Measurements from ENCODE around the gene PPP1R3F.

The PPP1R3F gene

DNA sequence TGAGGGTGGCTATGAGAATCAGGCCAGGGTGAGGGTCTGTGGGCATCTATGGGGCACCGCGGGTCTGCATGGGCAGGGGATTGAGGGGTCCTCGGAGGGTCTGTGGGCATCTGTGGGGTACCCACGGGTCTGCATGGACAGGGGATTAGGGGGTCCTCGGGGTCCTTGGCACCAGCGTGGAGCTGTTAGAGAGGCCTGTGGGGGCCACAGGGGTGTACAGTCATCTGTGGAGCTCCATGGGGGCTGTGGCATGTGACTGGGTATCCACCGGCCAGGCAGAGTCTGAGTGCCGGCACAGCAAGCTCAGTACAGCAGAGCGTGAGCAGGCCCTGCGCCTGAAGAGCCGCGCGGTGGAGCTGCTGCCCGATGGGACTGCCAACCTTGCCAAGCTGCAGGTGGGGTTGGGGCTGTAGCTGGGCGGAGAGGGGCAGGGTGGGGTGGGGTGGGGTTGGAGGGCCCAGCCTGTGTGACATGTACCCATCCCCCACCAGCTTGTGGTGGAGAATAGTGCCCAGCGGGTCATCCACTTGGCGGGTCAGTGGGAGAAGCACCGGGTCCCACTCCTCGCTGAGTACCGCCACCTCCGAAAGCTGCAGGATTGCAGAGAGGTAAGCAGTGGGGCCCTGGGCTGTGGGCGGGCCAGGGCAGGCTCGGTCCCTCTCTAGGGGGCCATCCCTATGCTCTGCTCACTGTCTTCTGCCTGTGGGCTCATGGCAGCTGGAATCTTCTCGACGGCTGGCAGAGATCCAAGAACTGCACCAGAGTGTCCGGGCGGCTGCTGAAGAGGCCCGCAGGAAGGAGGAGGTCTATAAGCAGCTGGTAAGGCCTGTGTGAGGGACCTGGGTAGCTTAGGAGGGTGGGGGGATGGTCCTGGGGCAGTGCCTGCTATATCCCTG lies 21.4 kb upstream of the PPP1R3F start:
- DNase-seq (ENCODE audit: low spot score): no peak
- in situ Hi-C loops (cut with MboI; ENCODE audit: low sequenced_read_pairs, unreplicated experiment): no loop called here
- TF ChIP-seq, protein P1, sequence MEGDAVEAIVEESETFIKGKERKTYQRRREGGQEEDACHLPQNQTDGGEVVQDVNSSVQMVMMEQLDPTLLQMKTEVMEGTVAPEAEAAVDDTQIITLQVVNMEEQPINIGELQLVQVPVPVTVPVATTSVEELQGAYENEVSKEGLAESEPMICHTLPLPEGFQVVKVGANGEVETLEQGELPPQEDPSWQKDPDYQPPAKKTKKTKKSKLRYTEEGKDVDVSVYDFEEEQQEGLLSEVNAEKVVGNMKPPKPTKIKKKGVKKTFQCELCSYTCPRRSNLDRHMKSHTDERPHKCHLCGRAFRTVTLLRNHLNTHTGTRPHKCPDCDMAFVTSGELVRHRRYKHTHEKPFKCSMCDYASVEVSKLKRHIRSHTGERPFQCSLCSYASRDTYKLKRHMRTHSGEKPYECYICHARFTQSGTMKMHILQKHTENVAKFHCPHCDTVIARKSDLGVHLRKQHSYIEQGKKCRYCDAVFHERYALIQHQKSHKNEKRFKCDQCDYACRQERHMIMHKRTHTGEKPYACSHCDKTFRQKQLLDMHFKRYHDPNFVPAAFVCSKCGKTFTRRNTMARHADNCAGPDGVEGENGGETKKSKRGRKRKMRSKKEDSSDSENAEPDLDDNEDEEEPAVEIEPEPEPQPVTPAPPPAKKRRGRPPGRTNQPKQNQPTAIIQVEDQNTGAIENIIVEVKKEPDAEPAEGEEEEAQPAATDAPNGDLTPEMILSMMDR (IDR thresholded peaks at IDR 0.05; ENCODE audit: borderline replicate concordance, control extremely low read depth, extremely low read depth, insufficient read depth, missing control alignments): no peak

DNA sequence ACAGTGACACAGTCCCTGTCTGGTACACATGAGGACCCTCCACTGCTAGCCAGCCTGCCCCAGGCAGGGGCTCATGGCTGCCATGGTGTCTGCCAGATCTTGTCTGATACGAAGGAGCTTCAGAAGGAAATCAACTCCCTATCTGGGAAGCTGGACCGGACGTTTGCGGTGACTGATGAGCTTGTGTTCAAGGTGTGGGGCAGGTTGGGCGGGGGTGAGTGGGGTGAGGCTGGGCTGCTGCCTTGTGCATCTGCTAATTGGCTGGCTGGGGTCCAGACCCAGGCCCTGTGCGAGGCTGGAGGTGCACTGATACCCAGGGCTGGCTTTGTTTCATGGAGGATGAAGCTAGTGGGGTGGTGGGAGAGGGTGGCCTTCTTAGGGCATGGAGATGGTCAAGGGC lies 20.5 kb upstream of the PPP1R3F start:
- TF ChIP-seq, protein P1 (IDR thresholded peaks at IDR 0.05; ENCODE audit: borderline replicate concordance, control extremely low read depth, extremely low read depth, insufficient read depth, missing control alignments): no peak
- no peak for DNase-seq (ENCODE audit: low spot score)
- in situ Hi-C loops (cut with MboI; ENCODE audit: low sequenced_read_pairs, unreplicated experiment): no loop called here

DNA sequence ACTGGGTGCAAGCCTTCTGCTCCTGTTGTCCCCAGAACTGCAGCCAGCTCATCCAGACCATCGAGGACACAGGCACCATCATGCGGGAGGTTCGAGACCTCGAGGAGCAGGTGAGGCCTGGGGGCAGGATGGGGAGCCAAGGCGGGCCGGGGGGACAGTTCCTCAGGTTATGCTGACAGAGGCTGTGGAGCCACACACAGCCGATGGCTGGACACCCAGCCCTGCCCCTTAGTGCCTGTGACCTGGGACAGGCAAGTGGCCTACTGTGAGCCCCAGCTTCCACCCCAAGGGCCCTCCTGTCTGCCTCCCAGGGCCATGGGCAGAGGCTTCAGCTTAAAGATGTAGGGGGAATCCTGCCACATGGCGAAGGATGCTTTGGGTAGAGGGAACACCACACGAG lies 20.0 kb upstream of the PPP1R3F start:
- in situ Hi-C loops (cut with MboI; ENCODE audit: low sequenced_read_pairs, unreplicated experiment): no loop called here
- TF ChIP-seq, protein P1 (IDR thresholded peaks at IDR 0.05; ENCODE audit: borderline replicate concordance, control extremely low read depth, extremely low read depth, insufficient read depth, missing control alignments): no peak
- no peak for DNase-seq (ENCODE audit: low spot score)

DNA sequence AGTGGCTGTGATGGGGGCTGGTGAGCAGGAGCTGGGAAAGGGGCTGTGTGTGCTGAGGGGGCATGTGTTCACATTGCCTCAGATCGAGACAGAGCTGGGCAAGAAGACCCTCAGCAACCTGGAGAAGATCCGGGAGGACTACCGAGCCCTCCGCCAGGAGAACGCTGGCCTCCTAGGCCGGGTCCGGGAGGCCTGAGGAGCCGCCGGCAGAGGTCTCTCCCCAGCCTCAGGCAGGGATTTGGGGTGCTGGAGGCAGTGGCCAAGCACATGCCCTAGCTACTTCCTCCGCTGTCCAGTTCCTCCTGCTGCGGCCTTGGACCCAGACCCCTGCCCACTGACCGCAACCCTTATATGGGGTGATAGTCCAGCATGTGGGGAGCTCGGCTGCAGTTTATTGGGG lies 19.5 kb upstream of the PPP1R3F start:
- no peak for DNase-seq (ENCODE audit: low spot score)
- TF ChIP-seq, protein P1 (IDR thresholded peaks at IDR 0.05; ENCODE audit: borderline replicate concordance, control extremely low read depth, extremely low read depth, insufficient read depth, missing control alignments): no peak
- in situ Hi-C loops (cut with MboI; ENCODE audit: low sequenced_read_pairs, unreplicated experiment): no loop called here

DNA sequence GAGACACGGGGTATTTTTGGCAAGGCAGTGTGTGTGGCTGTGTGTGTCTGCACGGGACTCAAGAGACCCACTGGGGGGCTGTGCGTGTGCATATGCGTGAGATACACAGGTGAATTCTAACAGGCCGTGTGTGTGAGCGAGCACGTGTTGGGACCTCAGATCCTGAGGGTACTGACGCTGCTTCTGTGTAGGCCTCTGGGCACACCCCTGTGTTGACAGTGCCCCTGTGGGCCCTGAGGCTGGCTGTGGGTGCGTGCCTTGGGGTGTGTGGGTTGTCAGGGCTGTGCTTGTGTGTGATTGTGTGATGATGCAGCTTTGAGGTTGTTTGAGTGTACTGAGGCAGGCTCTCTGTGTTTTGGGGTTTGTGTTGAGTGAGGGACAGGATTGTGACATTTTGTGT lies 19.0 kb upstream of the PPP1R3F start:
- TF ChIP-seq, protein P1 (IDR thresholded peaks at IDR 0.05; ENCODE audit: borderline replicate concordance, control extremely low read depth, extremely low read depth, insufficient read depth, missing control alignments): no peak
- in situ Hi-C loops (cut with MboI; ENCODE audit: low sequenced_read_pairs, unreplicated experiment): no loop called here
- DNase-seq (ENCODE audit: low spot score): no peak

DNA sequence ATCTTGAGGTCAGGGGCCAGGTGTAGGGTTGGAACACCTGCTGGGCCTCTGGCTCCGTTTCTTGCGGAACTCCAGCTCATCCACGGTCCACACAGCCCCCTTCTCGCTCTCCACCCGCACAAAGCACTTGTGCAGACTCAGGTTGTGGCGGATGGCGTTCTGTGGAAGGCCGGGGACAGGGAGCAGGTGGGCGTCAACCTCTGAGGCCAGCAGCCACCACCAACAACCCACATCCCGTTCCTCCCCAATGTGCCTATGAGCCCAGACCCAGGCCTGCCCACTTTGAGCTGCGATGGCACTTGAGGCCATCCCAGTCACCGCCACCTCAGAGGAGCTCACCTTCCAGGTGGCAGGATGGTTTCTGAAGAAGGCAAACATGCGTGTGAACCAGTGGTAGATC lies 18.3 kb upstream of the PPP1R3F start:
- in situ Hi-C loops (cut with MboI; ENCODE audit: low sequenced_read_pairs, unreplicated experiment): no loop called here
- no peak for DNase-seq (ENCODE audit: low spot score)
- TF ChIP-seq, protein P1 (IDR thresholded peaks at IDR 0.05; ENCODE audit: borderline replicate concordance, control extremely low read depth, extremely low read depth, insufficient read depth, missing control alignments): no peak
